NCI-H187 treated with DMSO at 0.1 percent for 48 hours (cell line): ENCODE results near the gene TSPYL4.
"Not testable (repeated sequence)": the region's sequence is repeated elsewhere in the genome, so short reads cannot be mapped to it uniquely, and the experiment has no call there.

Experiments
- DNase-seq: peaks from one replicate; lab custom pipeline; 2025; lab: John Stamatoyannopoulos, UW

TSPYL4 gene

DNA sequence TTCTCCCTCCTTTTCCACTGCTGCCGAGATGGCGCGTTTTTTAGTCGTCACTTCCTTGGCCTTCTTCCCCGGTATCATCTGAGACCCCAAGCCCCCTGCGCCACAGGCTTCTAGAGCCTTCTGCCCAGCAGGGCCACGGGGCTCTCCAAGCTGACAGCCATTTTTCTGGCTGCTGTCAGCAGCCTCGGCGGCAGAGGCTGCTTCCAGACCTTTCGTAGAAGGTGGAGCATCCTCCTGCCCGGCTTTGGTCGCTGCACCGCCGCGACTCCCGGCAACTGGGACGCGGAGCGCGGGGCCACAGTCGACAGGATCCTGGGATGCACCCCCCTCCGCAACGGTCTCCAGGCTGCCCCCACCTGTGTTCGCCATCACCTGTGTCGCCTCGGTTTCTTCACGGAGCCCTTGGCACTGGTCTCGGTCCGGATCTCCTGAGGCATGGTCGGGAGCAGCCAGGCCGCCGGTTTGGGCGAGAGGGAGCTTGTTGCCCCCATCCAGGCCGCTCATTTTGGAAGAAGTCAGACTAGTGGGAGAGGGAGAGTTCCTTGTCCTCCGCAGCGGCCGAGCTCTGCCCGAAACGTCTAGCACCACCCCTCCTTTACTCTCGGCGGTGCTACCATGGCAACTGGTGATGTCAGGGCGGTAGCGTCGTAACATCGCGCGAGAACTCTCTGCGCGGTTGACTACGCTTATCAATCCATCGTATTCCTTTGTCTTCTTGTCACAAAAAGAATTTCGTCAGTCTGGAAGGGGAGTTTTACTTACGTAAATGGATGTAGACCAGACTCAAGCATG lies at the start of gene TSPYL4:
Gene TSPYL4 (minus strand): TSS at position 571 of the 792 bp plus-strand sequence. CDS start 67 bp downstream, at position 504.
- DNase-seq: peak; percentile 87

GRCh38 chr6:116301104-116301503 lies 47.2 kb upstream of the TSPYL4 start:
- DNase-seq: no peak

DNA sequence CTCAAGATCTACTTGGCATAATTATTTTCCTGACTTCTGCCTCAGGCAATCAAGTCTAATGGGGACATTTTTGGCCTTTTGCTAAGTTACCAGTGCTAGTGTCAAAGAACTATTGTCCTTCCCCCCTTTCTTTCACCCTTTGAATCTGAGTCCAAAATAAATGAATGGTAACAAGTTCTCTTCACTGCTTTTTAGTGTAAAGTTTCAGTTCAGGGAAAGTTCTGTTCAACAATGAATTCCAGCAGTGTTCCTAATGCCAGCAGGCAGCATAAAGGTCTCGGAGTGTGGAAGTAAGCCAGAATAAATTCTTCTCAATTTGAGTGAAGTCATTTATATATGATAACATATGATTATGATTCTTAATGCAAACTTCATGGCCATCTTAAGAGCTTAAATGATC lies 46.7 kb upstream of the TSPYL4 start:
- DNase-seq: no peak

DNA sequence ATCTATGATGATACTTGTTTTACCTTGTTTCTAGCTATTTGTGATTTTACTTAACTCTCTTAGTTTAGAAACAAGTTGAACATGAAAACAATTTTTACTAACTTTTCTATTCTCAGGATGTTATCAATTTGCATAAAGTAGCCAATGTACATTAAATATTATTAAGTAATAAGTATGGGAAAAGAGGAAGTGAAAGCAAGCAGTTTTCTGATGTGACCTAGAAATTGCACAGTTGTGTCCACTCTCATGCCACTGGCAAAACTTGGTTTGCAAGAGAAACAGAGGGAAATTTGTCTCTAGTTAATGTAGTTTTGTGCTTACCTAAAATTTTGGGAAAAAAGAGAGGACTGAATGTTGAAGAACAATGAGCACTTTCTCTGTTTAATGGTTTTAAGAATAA lies 45.1 kb upstream of the TSPYL4 start:
- DNase-seq: no peak

- no peak for DNase-seq
These were observed 44.4 kb upstream of the TSPYL4 start for GRCh38 chr6:116298273-116298672.

DNA sequence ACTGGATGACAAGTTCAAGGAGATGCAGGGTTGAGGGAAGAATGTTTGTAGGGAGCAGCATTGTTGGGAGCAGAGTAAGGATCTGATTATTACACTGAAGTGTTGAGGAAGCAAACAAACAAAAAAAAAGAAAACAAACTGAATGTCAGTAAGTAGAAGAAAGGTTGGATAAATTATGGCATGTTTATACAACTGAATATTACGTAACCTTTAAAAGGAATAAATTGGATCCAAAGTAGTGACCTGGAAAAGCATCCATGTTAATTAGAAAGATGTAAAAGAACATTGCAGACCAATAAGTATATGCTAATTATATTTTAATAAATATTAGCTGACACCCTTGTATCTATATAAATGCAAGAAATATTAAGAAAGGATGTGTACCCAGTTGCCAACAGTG lies 38.7 kb upstream of the TSPYL4 start:
- no peak for DNase-seq

GRCh38 chr6:116291701-116292396 lies 38.0 kb upstream of the TSPYL4 start:
- DNase-seq: no peak

- no peak for DNase-seq
These were observed 36.9 kb upstream of the TSPYL4 start for GRCh38 chr6:116290799-116291198.

- no peak for DNase-seq
These were observed 36.0 kb upstream of the TSPYL4 start for GRCh38 chr6:116289876-116290275.

- DNase-seq: no peak
These were observed 33.9 kb upstream of the TSPYL4 start for GRCh38 chr6:116287689-116288282.

- DNase-seq: no peak
These were observed 33.0 kb upstream of the TSPYL4 start for GRCh38 chr6:116286773-116287358.

GRCh38 chr6:116284984-116285383 lies 31.1 kb upstream of the TSPYL4 start:
- DNase-seq: not testable (repeated sequence)

- DNase-seq: no peak
These were observed 29.3 kb upstream of the TSPYL4 start for GRCh38 chr6:116283191-116283590.

- no peak for DNase-seq
These were observed 28.8 kb upstream of the TSPYL4 start for GRCh38 chr6:116282698-116283097.

- DNase-seq: no peak
These were observed 27.1 kb upstream of the TSPYL4 start for GRCh38 chr6:116280933-116281316.

DNA sequence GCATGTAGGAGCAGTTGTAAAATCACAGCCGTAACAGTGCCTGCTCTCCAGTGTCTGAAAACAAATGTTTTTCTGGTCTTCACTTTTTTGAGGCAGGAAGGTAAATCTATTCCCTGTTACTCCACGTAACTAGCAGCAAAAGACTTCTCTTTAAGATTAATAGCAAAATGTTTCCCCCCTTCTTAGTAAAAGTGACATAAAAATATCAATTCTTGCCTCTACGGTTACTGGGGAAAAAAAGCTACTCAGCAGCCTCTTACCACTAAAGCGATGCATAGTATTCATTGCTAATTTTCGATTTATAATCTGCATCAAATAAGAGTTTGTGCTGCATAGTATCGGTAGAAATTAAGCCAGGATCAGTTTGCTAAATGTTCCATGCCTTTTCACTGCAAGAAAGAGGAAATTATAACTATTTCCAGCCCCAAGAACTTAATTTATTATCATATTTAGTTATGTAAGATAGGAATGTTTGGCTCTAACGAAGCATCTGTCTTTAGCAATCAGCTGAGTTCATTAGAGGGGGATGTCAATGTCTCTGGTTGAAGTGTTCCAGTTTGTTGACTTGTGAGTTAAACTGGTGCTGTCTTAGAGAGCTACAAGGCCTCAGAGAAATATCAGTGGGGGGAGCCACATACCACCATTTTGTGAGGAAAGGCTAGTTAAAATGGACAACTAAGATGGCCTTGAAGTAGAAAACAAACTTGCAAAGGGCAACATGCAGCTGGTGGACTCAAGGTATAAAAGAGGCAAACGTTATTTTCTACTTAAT lies 26.5 kb upstream of the TSPYL4 start:
- DNase-seq: no peak

DNA sequence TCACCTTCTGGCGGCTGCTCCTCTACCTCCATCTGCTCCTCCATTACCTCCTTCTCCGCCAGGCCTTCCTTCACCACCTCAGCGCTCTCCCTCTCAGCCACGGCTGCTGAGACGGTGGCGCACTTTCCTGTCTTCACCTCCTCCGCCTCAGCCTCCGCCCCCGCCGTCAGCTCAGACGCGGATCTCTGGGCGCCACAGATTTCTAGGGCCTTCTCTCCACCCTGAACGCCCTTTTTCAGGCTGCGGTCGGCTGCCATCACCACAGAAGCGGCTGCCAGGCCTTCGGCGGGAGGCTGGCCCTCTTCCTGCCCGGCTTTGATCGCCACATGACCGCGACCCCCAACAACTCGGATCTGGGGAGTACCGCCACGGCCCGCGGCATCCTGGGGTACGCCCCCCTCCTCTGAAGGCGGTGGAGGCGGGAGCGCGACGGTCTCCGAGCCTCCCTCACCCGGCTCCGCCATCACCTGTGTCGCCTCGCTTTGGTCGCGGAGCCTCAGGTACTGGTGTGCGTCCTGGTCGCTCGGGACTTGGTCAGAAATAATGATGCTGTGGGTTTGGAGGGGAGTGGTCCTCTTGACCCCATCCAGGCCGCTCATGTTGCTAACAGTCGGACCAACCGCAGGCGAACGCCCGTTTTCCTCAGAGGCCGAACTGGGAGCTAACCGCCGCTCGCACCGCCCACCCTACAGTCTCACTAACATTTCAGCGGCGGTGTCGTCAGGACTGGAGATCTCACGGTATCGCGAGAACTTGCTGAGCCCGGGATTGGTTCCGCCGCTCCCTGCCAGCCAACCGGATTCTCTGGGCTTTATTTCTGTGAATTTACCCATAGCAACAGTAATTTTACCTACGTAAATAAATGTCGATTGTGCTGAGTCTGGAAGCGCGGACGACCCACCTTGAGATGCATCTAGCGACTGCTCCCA lies 25.6 kb upstream of the TSPYL4 start, which contains the start of gene TSPYL1:
Gene TSPYL1 (minus strand): TSS at position 699 of the 929 bp plus-strand sequence. CDS start 100 bp downstream, at position 599.
- DNase-seq: peak; percentile 82

DNA sequence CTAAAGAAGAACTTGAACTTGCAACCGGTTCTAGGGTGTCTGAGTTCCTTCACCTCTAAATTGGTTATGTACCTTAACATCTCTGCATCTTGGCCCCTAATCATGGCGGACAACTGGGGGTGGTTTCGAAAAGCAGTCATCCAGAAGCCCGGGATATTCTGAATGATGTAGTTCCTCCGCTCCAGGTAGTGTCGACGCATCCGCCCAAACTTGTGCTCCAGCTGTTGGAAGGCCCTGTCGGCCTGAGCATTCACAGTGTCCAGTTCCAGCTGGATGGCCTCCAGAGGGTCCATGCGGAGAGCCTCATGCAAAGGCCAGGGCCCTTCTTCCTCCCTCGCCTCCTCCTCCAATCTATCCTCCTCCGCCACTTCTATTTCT lies 25.0 kb upstream of the TSPYL4 start:
- no peak for DNase-seq

GRCh38 chr6:116278481-116278829 lies 24.6 kb upstream of the TSPYL4 start:
- no peak for DNase-seq

GRCh38 chr6:116277124-116277523 lies 23.2 kb upstream of the TSPYL4 start:
- no peak for DNase-seq
